Measurements from ENCODE around the gene TMEM151B. TPM values are rescaled to one million over a fixed set of nuclear protein-coding genes. Genes with fewer than 3 reads are reported as not detected.

Gene TMEM151B
- total RNA-seq, 1 experiment from 2014 or later = 9.9 TPM

DNA sequence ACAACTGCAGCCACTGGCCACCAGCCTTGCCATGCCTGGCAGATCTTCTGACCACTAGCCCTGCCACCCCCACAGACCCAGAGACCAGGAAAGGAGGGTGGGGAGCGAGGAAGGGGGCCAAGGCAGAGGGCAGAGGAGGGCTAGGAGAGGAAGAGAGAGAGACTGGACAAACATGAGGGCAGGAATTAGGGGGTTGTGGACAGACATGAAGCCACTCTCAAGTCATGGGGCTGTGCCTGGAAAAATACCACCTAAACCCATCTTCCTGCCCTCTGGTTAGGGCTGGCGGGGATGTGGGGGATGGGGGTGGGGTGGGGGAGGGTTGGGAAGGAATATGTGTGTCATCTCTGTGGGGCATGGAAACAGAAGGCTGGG, 48.3 kb upstream of the TMEM151B start:
- ChIA-PET CTCF (interaction anchor here (0.6 kb wide), 1 partner anchor 11 kb away, joined by 3 read pairs; no protein-coding TSS in a partner anchor), POLR2A (ENCODE audit: low non-redundant PET) (interaction anchor here (0.6 kb wide), 1 partner anchor 25 kb away, joined by 18 read pairs; the partner anchor contains the start of gene HSP90AB1)
- TF ChIP-seq EZH2 (IDR thresholded peaks at IDR 0.05; ENCODE audit: borderline replicate concordance, low read depth, low read length, poor library complexity, severe bottlenecking) = no peak
- TF ChIP-seq, protein P1, sequence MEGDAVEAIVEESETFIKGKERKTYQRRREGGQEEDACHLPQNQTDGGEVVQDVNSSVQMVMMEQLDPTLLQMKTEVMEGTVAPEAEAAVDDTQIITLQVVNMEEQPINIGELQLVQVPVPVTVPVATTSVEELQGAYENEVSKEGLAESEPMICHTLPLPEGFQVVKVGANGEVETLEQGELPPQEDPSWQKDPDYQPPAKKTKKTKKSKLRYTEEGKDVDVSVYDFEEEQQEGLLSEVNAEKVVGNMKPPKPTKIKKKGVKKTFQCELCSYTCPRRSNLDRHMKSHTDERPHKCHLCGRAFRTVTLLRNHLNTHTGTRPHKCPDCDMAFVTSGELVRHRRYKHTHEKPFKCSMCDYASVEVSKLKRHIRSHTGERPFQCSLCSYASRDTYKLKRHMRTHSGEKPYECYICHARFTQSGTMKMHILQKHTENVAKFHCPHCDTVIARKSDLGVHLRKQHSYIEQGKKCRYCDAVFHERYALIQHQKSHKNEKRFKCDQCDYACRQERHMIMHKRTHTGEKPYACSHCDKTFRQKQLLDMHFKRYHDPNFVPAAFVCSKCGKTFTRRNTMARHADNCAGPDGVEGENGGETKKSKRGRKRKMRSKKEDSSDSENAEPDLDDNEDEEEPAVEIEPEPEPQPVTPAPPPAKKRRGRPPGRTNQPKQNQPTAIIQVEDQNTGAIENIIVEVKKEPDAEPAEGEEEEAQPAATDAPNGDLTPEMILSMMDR (conservative IDR thresholded peaks at IDR 0.05; ENCODE audit: low read depth, low read length) = no peak
- Histone ChIP-seq H3K4me1 (ENCODE audit: insufficient read depth, low read length, poor library complexity, severe bottlenecking) (peaks cover 64% of the 10 kb centered on the region), H3K27ac (ENCODE audit: low read depth, low read length, poor library complexity, severe bottlenecking) (peak overlapping the region; percentile 38), H3K9me3 (ENCODE audit: low read depth, low read length, poor library complexity, severe bottlenecking) (no peaks in the 10 kb centered on the region), H3K27me3 (replicated peaks; ENCODE audit: insufficient read depth, low read depth, low read length, poor library complexity) (no peaks in the 10 kb centered on the region), H3K4me3 (ENCODE audit: low read depth, low read length, poor library complexity, severe bottlenecking) (no peak overlapping the region), H3K36me3 (ENCODE audit: insufficient read depth, low read length, poor library complexity, severe bottlenecking) (no peaks in the 10 kb centered on the region)
- intact Hi-C loops (cut with micrococcal nuclease; ENCODE audit: unreplicated experiment) = no loop called here
- no peak for DNase-seq (ENCODE audit: low spot score)
- no TSS peak for BruUV-seq (replicated peaks)

DNA sequence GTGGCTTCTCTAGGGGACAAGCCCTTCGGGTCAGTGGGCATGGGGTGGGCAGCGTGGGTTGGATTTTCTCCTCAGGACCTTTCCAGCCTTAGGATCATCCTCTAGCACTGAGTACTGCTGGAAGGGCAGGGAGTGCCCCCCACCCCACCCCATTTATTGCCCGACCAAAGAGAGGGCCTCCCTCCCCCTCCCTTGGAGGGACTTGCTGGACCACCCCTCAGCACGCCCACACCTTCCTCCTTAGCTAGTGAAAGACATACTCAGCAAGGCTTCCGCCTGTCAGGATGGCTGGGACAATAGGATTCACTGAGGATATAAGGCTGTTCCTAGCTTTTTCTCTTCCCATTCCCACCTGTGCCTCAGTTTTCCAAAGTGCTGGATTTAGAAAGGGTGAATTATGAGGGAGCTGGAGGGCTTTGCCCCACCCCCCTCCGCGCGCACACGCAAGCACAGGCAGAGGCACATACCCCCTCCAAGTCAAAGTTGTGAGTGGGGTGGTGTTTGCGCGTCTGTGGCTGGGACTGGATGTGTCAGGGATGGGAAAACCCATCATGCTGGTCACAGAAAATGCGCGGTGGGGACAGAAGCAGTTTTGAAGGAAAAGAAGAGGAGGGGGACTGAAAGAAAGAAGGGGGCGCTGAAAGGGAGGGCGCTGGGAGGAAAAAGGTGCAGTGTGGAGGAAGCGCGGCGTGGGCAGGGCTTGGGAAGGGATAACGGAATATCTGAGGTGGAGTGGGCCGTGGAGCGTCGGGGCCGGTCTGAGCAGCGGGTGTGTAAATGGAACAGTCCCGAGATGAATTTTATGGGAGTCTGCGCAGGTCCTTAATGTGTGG, 47.5 kb upstream of the TMEM151B start:
- peak overlapping the region; percentile 59 for H3K4me3 ChIP-seq (ENCODE audit: low read depth, low read length, poor library complexity, severe bottlenecking)
- BruUV-seq (replicated peaks) = no TSS peak
- peak; percentile 37 for DNase-seq (ENCODE audit: low spot score)
- TF ChIP-seq EZH2 (IDR thresholded peaks at IDR 0.05; ENCODE audit: borderline replicate concordance, low read depth, low read length, poor library complexity, severe bottlenecking) = no peak
- TF ChIP-seq, protein P1 (conservative IDR thresholded peaks at IDR 0.05; ENCODE audit: low read depth, low read length) = no peak
- intact Hi-C loops (cut with micrococcal nuclease; ENCODE audit: unreplicated experiment) = no loop called here
- POLR2A ChIA-PET (ENCODE audit: low non-redundant PET) = interaction anchor here (0.6 kb wide), 1 partner anchor 25 kb away, joined by 3 read pairs; no protein-coding TSS in a partner anchor
- H3K4me1 ChIP-seq (ENCODE audit: insufficient read depth, low read length, poor library complexity, severe bottlenecking) = peaks cover 64% of the 10 kb centered on the region
- no peaks in the 10 kb centered on the region for H3K9me3 ChIP-seq (ENCODE audit: low read depth, low read length, poor library complexity, severe bottlenecking)
- CTCF ChIA-PET = interaction anchor here (0.6 kb wide), 2 partner anchors 423 to 553 kb away, joined by 3 to 7 read pairs; no protein-coding TSS in a partner anchor
- H3K27me3 ChIP-seq (replicated peaks; ENCODE audit: insufficient read depth, low read depth, low read length, poor library complexity) = no peaks in the 10 kb centered on the region
- no peaks in the 10 kb centered on the region for H3K36me3 ChIP-seq (ENCODE audit: insufficient read depth, low read length, poor library complexity, severe bottlenecking)
- peak overlapping the region; percentile 2 for H3K27ac ChIP-seq (ENCODE audit: low read depth, low read length, poor library complexity, severe bottlenecking)

- peak; percentile 87 for DNase-seq (ENCODE audit: low spot score)
- Histone ChIP-seq H3K4me3 (ENCODE audit: low read depth, low read length, poor library complexity, severe bottlenecking) (peak within 1 kb of the TSS; percentile 59), H3K36me3 (ENCODE audit: insufficient read depth, low read length, poor library complexity, severe bottlenecking) (no peaks in the 10 kb centered on the region), H3K9me3 (ENCODE audit: low read depth, low read length, poor library complexity, severe bottlenecking) (no peaks in the 10 kb centered on the region), H3K27me3 (replicated peaks; ENCODE audit: insufficient read depth, low read depth, low read length, poor library complexity) (no peaks in the 10 kb centered on the region), H3K4me1 (ENCODE audit: insufficient read depth, low read length, poor library complexity, severe bottlenecking) (peaks cover 60% of the 10 kb centered on the region), H3K27ac (ENCODE audit: low read depth, low read length, poor library complexity, severe bottlenecking) (peak within 1 kb of the TSS; percentile 55)
- intact Hi-C loops (cut with micrococcal nuclease; ENCODE audit: unreplicated experiment) = no loop called here
- CTCF ChIA-PET = interaction anchor here (1.1 kb wide), 1 partner anchor 14 kb away, joined by 4 read pairs; no protein-coding TSS in a partner anchor
- TF ChIP-seq, protein P1 (conservative IDR thresholded peaks at IDR 0.05; ENCODE audit: low read depth, low read length) = no peak
- no peak for TF ChIP-seq EZH2 (IDR thresholded peaks at IDR 0.05; ENCODE audit: borderline replicate concordance, low read depth, low read length, poor library complexity, severe bottlenecking)
- POLR2A ChIA-PET (ENCODE audit: low non-redundant PET) = interaction anchor here (0.5 to 0.6 kb wide), 2 partner anchors 25 to 677 kb away, joined by 3 read pairs; no protein-coding TSS in a partner anchor
- BruUV-seq (replicated peaks) = no TSS peak
Observed at GRCh38 chr6:44223319-44224028, 46.8 kb upstream of the TMEM151B start, which contains the start of gene SLC29A1. Gene SLC29A1 (plus strand): TSS chr6:44223595. CDS start chr6:44227314, 3,719 bp downstream.
